ENCODE data around the gene NUFIP2.
"Not testable (repeated sequence)": the region's sequence is repeated elsewhere in the genome, so short reads cannot be mapped to it uniquely, and the experiment has no call there.

NUFIP2 gene

DNA sequence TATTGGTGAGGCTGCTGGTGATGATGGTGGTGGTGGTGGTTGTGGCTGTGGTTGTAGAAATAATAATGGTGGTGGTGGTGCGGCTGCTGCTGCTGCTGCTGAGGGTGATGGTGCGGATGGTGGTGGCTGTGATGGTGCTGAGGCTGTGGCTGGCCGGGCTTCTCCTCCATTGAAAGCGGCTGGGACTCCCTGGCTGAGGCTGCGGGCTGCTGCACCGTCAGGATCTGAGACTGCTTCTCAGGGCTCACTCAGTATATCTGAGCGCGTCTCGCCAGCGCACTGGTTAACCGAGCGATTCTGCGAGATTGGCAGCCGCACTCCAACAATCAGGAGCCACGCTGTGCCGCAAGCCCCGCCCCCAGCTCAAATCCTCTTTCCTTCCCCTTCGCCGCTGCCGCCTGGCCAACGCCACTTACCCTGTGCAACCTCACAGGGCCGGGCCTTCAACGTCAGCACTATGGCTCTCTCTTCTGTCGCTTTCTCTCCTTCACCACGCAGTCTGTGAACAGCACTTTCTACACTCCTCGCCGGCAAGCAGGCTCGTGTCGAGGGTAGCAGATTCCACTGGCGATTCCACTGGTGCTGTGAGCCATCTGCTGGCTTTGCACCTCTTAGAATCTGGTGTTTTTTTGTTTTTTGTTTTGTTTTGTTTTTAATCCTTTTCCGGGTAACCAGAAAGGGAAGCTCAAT is at the start of gene NUFIP2:
Gene NUFIP2, minus strand, starts transcription at position 259 of the 690 bp plus-strand sequence. Its CDS starts 89 bp downstream, at position 170.
- peak; percentile 97 for DNase-seq (ENCODE audit: low read depth in 2 of 2)

- no peak for DNase-seq (ENCODE audit: low read depth in 2 of 2)
Observed at GRCh38 chr17:29342158-29342765, 48.3 kb upstream of the NUFIP2 start.

GRCh38 chr17:29341726-29342125 is 47.8 kb upstream of the NUFIP2 start:
- no peak for DNase-seq (ENCODE audit: low read depth in 2 of 2)

DNA sequence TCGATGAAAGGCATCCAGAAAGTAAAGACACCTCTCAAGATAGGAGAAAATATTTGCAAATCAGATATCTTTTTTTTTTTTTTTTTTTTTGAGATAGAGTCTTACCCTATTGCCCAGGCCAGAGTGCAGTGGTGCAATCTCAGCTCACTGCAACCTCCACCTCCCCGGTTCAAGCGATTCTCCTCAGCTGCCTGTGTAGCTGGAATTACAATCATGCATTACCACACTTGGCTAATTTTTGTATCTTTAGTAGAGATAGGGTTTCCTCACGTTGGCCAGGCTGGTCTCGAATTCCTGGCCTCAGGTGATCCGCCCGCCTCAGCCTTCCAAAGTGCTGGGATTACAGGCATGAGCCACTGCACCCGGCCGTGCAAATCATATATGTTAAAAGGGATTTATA is 45.1 kb upstream of the NUFIP2 start:
- DNase-seq (ENCODE audit: low read depth in 2 of 2) = not testable (repeated sequence)

GRCh38 chr17:29331708-29332085 is 37.7 kb upstream of the NUFIP2 start:
- no peak for DNase-seq (ENCODE audit: low read depth in 2 of 2)

- DNase-seq (ENCODE audit: low read depth in 2 of 2) = no peak
Observed at GRCh38 chr17:29331075-29331707, 37.2 kb upstream of the NUFIP2 start.

- DNase-seq (ENCODE audit: low read depth in 2 of 2) = no peak
Observed at GRCh38 chr17:29327412-29327811, 33.5 kb upstream of the NUFIP2 start.

DNA sequence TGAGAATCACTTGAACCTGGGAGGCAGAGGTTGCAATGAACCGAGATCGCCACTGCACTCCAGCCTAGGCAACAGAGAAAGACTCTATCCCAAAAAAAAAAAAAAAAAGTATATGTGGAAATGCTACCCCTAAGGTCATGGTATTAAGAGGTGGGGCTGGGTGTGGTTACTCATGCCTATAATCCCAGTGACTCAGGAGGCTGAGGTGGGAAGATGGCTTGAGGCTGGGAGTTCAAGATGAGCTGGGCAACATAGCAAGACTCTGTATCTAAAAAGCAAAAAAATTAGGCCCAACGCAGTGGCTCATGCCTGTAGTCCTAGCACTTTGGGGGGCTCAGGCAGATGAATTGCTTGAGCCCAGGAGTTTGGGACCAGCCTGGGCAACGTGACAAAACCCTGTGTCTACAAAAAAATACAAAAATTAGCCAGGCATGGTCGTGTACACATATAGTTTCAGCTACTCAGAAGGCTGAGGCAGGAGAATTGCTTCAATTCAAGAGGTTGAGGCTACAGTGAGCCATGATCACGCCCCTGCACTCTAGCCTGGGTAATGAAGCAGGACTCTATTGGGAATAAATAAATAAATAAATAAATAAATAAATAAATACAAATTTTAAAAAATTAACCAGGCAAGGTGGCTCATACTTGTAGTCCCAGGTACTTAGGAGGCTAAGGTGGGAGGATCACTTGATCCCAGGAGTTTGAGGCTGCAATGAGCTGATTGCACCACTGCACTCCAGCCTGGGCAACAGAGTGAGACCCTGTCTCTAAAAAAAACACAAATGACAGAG is 32.3 kb upstream of the NUFIP2 start:
- DNase-seq (ENCODE audit: low read depth in 2 of 2) = no peak

DNA sequence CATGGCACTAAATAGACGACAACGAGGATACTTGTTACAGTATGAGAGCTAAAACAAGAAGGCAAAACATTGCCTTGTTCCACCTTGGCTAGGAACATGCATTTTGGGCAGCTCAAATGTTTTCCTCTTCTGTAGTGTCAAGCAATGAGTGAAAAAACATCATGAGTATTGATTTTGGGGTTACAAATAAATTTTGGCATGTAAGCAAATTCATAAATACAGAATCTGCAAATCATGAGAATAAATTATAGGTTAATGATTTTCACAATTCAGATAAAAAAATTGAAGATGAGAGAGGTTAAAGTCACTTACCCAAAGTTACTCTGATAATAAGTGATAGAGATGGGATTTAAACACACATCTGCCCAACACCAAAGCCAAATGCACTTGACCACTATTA is 28.4 kb upstream of the NUFIP2 start:
- DNase-seq (ENCODE audit: low read depth in 2 of 2) = no peak

- no peak for DNase-seq (ENCODE audit: low read depth in 2 of 2)
Observed at GRCh38 chr17:29303386-29303785, 9.4 kb upstream of the NUFIP2 start.

- DNase-seq (ENCODE audit: low read depth in 2 of 2) = no peak
Observed at GRCh38 chr17:29299031-29299430, 5.1 kb upstream of the NUFIP2 start.

DNA sequence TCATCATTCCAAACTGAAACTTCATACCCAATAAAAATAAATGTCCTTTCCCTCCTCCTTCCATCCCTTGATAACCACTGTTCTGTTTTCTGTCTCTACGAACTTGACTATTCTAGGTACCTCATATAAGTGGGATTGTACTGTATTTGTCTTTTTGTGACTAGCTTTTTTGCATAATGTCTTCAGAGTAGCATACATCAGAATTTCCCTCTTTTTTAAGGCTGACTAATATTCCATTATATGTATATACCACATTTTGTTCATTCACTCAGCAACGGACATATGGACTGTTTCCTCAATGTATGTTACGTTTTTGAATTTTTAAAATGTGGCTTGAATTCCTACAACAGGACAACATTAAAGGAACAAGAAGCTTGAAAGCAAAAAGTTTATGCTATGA is 1.5 kb upstream of the NUFIP2 start:
- no peak for DNase-seq (ENCODE audit: low read depth in 2 of 2)

DNA sequence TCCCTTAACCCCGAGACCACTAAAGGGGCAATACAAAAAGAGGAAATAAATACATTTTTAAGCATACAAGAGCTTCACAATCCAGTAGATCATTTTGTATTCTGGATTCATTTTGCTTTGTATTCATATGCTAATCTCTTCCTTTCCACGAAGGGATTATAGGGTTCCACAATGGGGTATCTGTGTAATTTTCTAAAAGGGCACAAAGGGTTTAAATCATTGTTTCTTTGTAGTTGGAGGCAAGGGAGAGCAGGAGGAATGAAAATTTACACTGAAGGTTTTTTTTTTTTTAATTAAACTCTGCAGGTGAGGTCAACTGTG is 592 bp upstream of the NUFIP2 start:
- no peak for DNase-seq (ENCODE audit: low read depth in 2 of 2)

GRCh38 chr17:29292992-29293889 is 707 bp downstream of the NUFIP2 start:
- peak; percentile 26 to 52 for DNase-seq (ENCODE audit: low read depth in 2 of 2)

DNA sequence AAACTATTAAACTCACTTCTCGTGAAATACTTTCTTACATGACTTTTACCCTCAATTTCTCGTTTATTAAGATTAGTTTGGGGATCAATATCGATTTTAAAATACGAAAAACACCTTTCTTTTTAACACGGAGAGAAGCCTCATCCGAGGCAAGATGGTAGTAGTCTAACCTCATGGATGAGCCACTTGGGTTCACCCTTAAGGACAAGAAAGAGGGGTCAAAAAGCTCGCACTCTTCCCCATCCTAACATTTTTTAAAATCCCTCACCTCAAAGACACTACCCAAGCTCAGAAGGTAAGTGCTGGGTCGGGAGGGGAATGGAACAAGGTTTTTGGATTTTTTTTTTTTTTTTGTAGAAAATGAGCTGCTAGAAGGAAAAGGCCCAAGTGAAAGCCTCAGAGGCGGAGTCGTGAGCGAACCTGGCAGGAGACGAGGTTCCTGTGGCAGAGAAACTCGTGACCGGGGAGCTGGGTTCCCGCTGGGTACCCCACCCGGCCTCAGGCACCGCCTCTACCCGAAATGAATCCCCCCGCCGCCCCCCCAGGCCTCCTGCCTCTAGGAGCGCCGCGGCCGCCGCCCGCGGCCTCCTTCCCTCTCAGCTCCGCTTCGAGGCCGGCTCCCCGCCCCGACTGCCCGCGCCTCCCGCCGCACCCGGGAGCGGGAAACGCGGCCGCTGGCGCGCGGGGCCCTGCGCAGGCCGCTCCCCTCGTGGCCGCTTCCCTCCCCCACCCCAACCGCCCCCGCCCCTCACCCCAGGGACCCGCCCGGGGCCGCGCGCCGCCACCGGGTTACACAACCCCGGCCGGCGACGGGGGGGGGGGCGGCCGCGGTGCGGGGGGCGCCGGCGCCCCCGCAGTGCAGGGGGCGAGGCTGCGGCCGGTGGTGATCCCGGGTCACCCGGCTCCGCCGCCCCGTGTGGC is 1.6 kb downstream of the NUFIP2 start:
- DNase-seq (ENCODE audit: low read depth in 2 of 2) = peak; percentile 38 to 66

GRCh38 chr17:29291163-29291752 is 2.7 kb downstream of the NUFIP2 start:
- no peak for DNase-seq (ENCODE audit: low read depth in 2 of 2)

GRCh38 chr17:29289852-29290251 is 4.1 kb downstream of the NUFIP2 start:
- DNase-seq (ENCODE audit: low read depth in 2 of 2) = no peak

DNA sequence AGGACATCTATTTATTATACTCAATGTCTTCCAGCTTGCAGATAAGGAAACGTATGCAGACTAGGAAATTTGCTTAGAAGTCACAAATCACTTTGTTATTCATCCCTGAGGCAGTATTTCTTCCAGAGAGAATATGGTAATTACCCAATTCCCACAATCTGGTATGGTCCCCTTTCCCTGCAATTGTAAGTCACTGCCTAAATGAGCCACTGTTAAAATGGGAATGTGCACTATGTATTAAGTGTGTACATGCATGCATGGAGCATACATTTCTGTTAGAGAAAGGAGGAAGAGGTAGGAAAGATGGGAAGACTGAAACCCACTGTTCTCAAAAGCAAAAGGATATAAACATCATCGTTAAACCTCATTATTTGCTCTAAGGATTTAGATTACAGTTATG is 10.0 kb downstream of the NUFIP2 start:
- DNase-seq (ENCODE audit: low read depth in 2 of 2) = no peak

GRCh38 chr17:29283496-29283895 is 10.5 kb downstream of the NUFIP2 start:
- no peak for DNase-seq (ENCODE audit: low read depth in 2 of 2)

Data from stimulated activated CD8-positive, alpha-beta memory T cell treated with anti-CD3 and anti-CD28 coated beads, Interleukin-7, amount 100 ng/mL, for 4 hours (primary cell).